Measurements from ENCODE around the gene IFITM2.
A peak's percentile ranks its signal among the peaks of the same experiment; 100 is the strongest.
"Not testable (repeated sequence)": the region's sequence is repeated elsewhere in the genome, so short reads cannot be mapped to it uniquely, and the experiment has no call there.

IFITM2 gene

DNA sequence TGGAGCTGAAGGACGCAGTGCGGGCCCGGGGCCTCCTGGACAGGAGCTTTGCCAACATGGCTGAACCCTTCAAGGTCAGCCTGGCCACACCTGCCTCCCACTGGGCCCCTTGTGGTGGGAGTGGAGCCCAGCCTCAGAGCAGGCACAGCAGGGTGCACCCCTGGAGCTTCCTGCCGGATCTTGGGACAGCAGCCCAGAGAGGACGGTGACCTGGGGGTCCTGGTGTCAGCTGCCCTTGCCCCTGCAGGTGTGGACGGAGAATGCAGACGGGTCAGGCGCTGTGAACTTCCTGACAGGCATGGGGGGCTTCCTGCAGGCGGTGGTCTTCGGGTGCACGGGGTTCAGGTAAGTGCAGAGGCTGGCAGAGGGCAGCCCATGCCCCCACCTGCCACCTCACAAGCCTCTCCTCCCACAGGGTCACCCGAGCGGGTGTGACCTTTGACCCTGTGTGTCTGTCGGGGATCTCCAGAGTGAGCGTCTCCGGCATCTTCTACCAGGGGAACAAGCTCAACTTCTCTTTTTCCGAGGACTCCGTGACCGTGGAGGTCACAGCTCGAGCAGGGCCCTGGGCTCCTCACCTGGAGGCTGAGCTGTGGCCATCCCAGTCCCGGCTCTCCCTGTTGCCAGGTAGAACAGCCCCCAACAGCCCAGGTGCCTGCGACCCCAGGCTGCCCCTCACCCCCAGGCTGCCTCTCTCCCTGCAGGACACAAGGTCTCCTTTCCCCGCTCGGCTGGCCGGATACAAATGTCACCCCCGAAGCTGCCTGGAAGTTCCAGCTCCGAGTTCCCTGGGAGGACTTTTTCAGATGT, 13.6 kb upstream of the IFITM2 start:
- no peak for DNase-seq

GRCh38 chr11:294780-295179, 12.8 kb upstream of the IFITM2 start:
- DNase-seq, result no peak

GRCh38 chr11:295351-296170, 12.1 kb upstream of the IFITM2 start:
- no peak for DNase-seq

DNA sequence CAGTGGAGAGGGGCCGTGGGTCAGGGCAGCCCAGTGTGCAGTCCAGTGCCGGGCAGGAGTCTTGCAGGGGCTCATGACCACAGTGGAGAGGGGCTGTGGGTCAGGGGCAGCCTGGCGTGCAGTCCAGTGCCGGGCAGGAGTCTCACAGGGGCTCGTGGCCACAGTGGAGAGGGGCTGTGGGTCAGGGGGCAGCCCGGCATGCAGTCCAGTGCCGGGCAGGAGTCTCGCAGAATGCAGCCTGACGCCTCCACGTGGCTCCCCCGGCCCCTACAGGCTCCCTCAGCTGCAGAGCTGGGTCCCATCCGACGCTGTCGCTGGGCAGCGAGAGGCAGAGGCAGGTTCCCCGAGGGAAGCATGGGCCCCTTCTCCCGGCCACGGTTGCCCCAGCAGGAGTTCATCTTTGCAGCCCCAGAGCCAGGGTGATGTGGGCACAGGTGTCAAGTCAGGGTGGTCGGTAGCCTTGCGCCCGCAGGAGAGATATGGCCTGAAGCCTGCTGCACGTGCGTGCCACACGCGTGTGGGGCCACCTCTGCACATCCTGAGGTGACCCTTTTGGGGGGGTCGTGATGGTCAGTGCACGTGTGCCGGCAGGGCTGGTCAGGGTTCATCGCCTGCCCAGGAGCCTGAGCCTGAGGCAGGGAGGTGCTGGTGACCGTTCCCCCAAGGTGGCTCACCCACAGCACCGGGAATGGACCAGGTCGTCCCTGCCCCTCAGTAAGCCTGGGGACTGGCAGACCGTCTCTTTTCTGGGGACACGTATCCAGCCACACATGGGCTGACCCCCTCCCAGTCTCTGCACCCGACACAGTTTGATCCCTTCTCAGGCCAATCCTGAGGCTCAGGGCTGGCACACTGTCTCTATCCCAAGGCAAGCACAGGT, 11.2 kb upstream of the IFITM2 start:
- no peak for DNase-seq

DNA sequence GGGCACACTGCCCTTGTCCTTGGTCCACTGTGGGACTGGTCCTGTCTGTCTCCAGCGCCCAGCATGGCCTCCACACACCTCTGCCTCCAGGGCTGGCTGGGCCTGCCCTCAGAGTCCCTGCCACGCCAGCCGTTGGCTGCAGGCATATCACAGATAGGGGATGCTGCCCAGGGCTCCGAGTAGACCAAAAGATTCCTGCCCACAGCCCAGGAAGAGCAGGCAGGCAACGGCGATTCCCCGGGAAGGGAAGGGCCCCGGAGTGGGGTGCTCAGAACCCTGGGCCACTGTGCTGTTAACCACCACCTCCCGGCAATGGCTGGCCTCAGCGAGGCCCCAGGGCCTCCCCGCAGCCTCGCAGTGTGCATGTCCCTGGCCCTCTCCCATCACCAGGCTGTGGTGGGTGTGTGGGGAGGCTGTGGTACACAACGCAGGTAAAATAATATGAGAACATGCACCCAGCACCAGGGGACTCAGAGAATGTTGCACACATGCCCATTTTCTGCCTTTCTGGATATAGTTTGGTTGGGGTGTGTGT, 10.5 kb upstream of the IFITM2 start:
- DNase-seq, result no peak

DNA sequence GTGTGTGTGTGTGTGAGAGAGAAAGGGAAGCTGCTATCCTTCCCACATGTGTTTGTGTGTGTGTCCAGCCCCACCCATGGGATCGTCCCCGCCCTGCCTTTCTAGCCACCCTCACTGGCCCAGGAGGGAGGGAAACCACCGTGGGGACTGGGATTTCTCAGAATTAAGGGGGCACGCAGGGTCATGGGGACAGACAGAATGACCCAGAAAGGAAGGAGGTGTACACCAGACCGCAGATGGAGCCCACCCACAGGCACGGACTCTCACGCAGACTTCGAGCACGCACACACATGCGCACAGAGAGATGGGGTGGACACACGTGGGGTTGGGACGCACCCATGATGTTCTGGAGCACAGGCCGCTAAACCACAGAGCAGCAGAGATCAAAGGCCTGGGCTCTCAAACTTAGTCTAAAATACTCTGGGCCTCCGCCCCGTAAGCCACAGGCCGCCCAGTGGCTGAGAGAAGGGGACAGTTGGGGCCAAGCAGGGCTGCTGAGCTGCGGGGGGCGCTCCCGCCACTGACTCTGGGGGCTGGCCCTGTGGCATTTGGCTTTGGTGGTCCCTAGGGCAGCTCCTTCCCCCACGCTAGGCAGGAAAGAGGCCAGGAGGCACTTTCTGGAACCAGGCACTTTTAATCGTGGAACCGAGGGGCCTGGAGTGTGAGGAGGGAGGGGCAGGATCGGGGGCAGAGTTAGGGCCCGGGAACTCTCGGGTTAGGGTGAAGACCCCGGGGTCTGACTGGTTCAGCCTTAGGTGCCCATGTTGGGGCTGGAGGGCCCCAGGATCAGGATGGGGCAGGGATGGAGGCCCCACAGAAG, 9.8 kb upstream of the IFITM2 start:
- DNase-seq, result no peak

- DNase-seq, result no peak
Observed at GRCh38 chr11:298406-299065, 9.1 kb upstream of the IFITM2 start.

GRCh38 chr11:299081-299891, 8.3 kb upstream of the IFITM2 start, which contains the start of gene IFITM5:
TSS of gene IFITM5 (minus strand) at chr11:299526. CDS start at chr11:299490, 36 bp downstream.
- DNase-seq, result no peak

DNA sequence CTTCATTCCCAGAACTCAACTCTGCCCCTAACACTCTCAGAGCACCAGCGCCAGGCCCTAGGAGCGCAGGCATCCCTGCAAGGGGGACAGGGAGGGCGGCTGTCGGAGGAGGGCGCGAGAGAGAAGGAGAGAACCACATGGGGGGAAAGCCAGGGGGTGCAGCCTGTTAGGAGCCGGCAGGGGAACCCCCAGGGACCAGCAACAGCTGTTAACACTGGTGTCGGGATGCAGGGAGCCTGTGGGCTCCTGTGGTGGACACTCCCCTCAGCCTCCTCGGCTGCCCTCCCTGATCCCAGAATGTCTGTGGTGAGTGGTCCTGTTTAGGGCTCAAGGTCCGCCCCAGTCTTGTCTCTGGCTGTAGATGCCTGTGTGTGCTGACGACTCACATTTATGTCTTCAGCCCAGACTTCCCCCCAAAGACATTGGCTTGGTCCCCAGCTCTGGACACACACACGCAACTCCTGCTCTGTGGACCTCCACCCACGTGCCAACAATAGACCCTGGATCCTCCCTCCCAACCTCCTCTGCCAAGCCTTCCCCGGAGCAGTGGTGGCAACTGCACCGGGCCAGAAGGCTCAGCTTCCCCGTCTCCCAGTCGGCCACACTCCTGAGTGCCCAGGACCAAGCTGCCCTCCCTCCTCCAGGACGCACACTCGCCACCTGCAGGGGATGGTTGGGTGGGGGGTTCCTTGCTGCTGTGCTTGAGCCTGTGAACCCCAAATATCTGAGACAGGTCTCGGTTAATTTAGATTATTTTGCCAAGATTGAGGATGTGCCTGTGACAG, 7.5 kb upstream of the IFITM2 start:
- no peak for DNase-seq

DNA sequence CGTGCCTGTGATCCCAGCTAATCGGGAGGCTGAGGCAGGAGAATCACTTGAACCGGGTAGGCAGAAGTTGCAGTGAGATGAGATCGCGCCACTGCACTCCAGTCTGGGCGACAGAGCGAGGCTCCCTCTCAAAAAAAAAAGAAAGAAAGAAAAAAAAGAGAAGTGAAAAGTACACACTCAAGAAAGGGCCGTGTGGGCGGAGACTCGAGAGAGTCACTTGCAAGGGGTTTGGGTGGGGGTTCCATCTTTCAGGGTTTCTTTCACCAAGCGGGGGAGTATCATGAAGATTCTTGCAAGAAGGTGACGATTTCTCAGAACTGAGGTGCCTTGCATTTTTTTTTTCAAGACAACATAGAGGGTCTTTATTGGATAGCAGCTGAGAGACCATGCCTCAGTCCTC, 4.3 kb upstream of the IFITM2 start:
- DNase-seq, result no peak

DNA sequence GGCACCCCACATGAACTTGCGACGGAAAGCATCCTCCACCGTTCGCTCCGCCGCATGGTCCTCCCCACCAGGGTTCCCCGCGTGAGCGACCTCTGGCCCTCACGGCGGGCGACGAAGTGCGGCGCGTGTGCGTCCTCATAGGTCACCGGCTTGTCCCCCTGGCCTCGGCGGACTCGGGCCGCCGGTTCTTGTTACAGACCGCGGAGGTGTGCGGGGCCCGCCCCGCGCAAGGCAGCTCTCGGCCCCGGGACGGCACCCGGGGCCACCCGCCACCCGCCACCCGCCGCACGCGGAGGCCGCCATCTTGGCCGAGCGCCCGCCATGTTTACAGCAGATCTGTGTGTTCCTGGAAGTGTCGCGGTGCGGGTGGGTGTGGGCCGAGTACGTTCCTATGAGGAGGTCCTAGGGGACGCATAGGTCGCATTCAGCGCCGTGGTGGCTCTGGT, 3.5 kb upstream of the IFITM2 start:
- no peak for DNase-seq

DNA sequence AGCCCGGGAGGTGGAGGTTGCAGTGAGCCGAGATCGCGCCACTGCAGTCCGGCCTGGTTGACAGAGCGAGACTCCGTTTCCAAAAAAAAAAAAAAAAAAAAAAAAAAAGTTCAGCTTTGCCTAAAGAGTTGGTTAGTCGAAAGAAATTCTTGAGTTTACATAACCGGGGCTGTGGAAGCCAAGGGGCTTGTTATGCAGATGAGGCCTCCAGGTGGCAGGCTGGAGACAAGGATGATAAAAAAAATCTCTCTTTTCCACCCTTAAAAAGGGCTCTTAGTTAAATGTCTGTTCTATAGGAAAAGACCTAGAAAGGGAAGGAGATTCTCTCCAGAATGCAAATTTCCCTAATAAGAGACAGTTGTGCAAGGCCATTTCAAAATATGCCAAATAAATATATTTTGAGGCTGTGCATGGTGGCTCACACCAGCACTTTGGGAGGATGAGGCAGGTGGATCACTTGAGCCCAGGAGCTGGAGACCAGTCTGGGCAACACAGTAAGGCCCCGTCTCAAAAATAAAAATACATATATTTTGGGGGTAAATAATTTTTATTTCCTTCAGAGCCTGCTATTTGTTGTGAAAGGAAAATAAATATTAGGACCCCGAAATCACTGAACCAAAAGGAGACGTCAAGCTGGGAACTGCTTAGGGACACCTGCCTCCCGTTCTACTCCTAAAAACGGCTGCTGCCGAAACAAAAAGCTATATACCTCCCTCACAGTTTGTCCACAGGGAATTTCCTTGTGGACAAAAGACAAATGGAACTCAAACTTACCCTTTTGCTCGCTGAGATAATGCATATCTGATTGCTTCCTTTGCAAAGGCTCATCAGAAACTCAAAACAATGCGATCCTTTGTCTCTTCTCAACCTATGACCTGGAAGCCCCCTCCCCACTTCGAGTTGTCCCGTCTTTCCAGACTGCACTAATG, 2.4 kb upstream of the IFITM2 start:
- DNase-seq, result peak; percentile 7

DNA sequence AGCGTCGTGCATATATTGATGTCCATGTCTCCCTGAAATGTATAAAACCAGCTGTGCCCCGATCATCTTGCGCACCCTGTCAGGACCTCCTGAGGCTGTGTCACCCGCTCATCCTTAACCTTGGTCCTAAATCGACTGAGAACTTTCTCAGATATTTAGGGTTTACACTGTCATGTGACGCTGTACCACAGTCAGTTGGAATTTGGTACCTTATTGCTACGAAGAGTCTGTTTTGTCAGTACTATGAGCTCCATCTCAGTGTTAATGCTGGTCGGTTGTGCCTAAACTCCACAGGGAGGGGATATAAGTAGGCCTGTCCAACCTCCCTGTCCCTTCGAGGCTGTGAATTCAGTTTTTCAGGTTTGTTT, 1.8 kb upstream of the IFITM2 start:
- no peak for DNase-seq

DNA sequence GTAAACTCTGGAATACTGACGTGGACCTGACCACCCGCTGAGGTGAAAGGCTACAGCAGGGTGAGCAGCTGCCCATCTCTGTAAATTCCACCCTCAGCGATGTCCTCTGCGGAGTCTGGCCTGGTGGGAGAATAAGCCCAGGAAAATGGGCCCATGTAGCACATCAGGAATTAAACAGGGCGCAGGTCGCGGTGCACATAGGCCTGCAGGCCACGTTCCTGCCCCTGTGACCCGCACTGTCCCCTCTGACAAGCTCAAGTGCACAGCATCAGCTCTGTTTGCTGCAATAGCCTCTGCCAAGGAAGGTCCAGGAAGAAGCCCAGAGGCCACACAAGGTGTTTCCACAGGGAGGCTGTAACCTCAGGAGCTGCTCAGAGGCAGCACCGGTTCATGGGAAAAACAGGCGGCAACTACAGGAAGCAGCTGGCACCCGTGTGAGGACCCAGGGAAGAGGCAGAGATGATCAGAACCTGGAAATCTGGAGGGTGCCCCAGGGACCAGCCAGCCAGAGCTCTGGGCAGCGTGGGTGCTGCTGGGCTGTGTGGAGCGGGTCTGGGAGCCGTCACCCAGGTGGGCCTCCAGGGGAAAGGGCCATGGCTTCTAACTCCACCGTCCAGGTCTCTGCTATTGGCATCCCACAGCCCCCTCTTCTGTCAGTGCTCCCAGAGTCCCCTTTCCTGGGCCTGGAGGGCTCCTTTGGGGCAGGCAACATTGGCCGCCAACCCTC, 808 bp upstream of the IFITM2 start:
- no peak for DNase-seq

DNA sequence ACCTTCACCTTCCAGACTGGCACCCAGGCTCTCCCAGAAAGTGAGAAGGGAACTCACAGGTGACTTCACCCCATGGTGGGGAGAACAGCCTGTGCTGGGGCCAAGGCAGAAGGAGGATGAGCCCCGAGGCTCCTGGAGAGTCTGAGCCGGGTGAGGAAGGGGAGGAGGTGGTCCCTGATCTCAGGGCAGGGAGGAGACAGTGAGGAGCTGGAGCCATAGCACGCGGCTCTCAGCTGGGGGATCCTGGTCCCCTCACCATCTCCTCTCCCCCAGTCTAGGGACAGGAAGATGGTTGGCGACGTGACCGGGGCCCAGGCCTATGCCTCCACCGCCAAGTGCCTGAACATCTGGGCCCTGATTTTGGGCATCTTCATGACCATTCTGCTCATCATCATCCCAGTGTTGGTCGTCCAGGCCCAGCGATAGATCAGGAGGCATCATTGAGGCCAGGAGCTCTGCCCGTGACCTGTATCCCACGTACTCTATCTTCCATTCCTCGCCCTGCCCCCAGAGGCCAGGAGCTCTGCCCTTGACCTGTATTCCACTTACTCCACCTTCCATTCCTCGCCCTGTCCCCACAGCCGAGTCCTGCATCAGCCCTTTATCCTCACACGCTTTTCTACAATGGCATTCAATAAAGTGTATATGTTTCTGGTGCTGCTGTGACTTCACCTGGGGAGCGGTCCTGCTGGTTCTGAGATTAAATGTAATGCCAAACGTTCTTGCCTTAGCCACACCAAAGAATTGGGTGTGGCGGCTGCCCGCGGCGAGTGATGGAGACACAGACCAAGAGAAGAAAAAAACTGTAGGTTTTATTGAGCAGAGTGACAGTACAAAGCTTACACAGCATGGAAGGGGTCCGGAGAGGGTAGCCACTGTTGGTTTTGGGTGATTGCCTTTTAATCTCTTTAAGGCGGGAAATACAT, 1.4 kb downstream of the IFITM2 start:
- DNase-seq, result not testable (repeated sequence)

DNA sequence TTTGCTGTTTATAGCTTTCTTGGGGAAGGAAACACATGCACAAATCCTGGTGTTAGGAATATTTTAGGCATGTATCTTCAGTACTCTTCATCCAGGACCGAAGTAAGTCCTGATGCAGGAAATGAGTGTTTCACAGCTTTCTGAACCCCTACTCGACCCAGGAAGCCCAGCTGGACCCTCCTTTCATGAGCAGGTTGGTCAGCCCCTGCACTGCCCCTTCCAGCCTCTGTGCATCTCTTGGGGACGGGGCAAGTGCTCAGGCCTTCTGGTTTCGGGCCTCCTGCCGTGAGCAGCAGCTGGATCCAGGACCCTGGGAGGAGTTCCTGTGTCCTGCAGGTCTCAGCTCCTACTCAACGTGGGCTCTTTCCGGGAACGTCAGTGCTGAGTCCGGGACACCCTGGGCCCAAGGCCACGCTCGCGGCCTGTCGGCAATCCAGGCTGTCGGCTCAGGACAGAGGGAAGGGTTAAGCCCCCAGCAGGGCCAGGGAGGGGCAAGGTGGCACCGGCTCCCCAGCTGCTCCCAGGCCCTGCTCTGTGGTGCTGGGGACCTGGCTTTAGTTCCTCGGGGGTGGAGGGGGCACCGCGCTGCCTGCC, 2.5 kb downstream of the IFITM2 start:
- DNase-seq, result not testable (repeated sequence)
